ENCODE data around the gene CCSER1.

GRCh38 chr4:90495211-90495610, 368.0 kb downstream of the CCSER1 start:
- TF ChIP-seq, protein P1, sequence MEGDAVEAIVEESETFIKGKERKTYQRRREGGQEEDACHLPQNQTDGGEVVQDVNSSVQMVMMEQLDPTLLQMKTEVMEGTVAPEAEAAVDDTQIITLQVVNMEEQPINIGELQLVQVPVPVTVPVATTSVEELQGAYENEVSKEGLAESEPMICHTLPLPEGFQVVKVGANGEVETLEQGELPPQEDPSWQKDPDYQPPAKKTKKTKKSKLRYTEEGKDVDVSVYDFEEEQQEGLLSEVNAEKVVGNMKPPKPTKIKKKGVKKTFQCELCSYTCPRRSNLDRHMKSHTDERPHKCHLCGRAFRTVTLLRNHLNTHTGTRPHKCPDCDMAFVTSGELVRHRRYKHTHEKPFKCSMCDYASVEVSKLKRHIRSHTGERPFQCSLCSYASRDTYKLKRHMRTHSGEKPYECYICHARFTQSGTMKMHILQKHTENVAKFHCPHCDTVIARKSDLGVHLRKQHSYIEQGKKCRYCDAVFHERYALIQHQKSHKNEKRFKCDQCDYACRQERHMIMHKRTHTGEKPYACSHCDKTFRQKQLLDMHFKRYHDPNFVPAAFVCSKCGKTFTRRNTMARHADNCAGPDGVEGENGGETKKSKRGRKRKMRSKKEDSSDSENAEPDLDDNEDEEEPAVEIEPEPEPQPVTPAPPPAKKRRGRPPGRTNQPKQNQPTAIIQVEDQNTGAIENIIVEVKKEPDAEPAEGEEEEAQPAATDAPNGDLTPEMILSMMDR (IDR thresholded peaks at IDR 0.05): no peak
- no peak for TF ChIP-seq POLR2AphosphoS5 (IDR thresholded peaks at IDR 0.05; ENCODE audit: low read depth, low read length)
